Lung (tissue), 12 donors: Measurements from ENCODE around the gene ATOSA. TPM values are rescaled to one million over a fixed set of nuclear protein-coding genes. Genes with fewer than 3 reads are reported as not detected.
A peak's percentile ranks its signal among the peaks of the same experiment; 100 is the strongest.

ENCODE experiments used
- ATAC-seq: fragments of 200-7000 bp; cut with Tn5 transposase; one replicate; pipeline ENCODE4 v1.9.1; 2020; ENCODE audit warnings: moderate number of reproducible peaks; ENCODE audit not compliant: insufficient read depth, low FRiP score
- DNase-seq, 3 donors: peaks; one replicate each; pipeline ENCODE4 v3.0.0-alpha.2; 2013 to 2017
- H3K27ac ChIP-seq, 2 donors: one replicate each; pipeline ENCODE4 v1.5.1; 2013; ENCODE audit warnings: mild to moderate bottlenecking in 2 of 2, moderate library complexity in 2 of 2, control low read depth in 1 of 2, inconsistent platforms in 1 of 2, low read depth in 1 of 2, low read length in 1 of 2
- H3K27me3 ChIP-seq, 3 donors: one replicate each; pipeline ENCODE4 v1.5.1; 2013; ENCODE audit warnings: low read length in 2 of 3; ENCODE audit not compliant: control insufficient read depth in 3 of 3, insufficient read depth in 3 of 3
- H3K36me3 ChIP-seq, 4 donors: one replicate each; pipeline ENCODE4 v1.5.1; 2013; ENCODE audit warnings: low read length in 4 of 4, mild to moderate bottlenecking in 1 of 4, moderate library complexity in 1 of 4; ENCODE audit not compliant: control insufficient read depth in 4 of 4, insufficient read depth in 4 of 4
- H3K4me1 ChIP-seq, 5 donors: one replicate each; pipeline ENCODE4 v1.5.1; 2013; ENCODE audit warnings: low read length in 5 of 5, mild to moderate bottlenecking in 2 of 5, moderate library complexity in 1 of 5; ENCODE audit not compliant: control insufficient read depth in 5 of 5, insufficient read depth in 5 of 5
- H3K4me3 ChIP-seq: one replicate; pipeline ENCODE4 v1.5.1; 2013; ENCODE audit warnings: mild to moderate bottlenecking, control low read depth, moderate library complexity
- H3K9ac ChIP-seq, 2 donors: one replicate each; pipeline ENCODE4 v1.5.1; 2013; ENCODE audit warnings: low read length in 2 of 2, control low read depth in 1 of 2; ENCODE audit not compliant: insufficient read depth in 1 of 2
- H3K9me3 ChIP-seq, 4 donors: one replicate each; pipeline ENCODE4 v1.5.1; 2013; ENCODE audit warnings: low read length in 3 of 4, mild to moderate bottlenecking in 1 of 4, moderate library complexity in 1 of 4; ENCODE audit not compliant: control insufficient read depth in 4 of 4, insufficient read depth in 3 of 4
- WGBS, 2 donors: extraction: QIAGEN DNeasy Blood & Tissue Kit; methylation state at CpG; one replicate each; pipeline ENCODE4 v1.1.7; 2013; 5-methylcytosine and 5-hydroxymethylcytosine counted together
- polyA plus RNA-seq, 2 donors: library from polyadenylated mRNA; stranded (reverse); fragments of 200-250 nt; gene quantifications; one replicate each; pipeline ENCODE4 v1.2.1, GENCODE V29; 2013
- total RNA-seq, 2 donors: library from RNA; depleted of rRNA in 1 of 2; stranded (reverse); fragments of >200 nt in 1 of 2; gene quantifications; one replicate each; pipeline ENCODE4 v1.2.1, GENCODE V29; 2014 to 2021
- TF ChIP-seq, protein P1 (sequence below): IDR thresholded peaks from 2 replicates; pipeline ENCODE4 v1.5.1; 2012; ENCODE audit warnings: mild to moderate bottlenecking; ENCODE audit errors: control extremely low read depth, extremely low read depth
- donor health status: control.
- donor health status: control.
- donor health status: Bipolar disorder and iron deficiency.
- donor health status: healthy.
- donor health status: DM: yes; HTN: yes; CAD: no.

The ATOSA gene
- total and polyA plus RNA-seq, 4 donors = 12.1 to 114 (median 46.7) TPM

DNA sequence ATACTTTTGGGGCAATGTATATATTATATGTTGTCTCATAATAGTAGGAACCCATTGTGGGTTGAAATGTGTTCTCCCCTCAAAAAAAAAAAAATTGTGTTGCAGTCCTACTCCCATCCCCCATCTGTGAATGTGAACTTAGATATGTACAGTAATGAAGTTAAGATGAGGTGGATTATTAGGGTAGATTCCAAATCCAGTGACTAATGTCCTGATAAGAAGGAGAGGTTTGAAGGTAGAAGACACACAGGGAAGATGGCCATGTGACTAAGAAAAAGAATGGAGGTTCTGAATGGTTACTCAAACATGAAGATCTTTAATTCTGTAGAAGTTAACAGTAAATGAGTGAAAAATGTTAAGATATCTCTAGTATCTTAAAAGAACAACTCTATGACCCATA, 3.0 kb upstream of the ATOSA start:
- TF ChIP-seq, protein P1, sequence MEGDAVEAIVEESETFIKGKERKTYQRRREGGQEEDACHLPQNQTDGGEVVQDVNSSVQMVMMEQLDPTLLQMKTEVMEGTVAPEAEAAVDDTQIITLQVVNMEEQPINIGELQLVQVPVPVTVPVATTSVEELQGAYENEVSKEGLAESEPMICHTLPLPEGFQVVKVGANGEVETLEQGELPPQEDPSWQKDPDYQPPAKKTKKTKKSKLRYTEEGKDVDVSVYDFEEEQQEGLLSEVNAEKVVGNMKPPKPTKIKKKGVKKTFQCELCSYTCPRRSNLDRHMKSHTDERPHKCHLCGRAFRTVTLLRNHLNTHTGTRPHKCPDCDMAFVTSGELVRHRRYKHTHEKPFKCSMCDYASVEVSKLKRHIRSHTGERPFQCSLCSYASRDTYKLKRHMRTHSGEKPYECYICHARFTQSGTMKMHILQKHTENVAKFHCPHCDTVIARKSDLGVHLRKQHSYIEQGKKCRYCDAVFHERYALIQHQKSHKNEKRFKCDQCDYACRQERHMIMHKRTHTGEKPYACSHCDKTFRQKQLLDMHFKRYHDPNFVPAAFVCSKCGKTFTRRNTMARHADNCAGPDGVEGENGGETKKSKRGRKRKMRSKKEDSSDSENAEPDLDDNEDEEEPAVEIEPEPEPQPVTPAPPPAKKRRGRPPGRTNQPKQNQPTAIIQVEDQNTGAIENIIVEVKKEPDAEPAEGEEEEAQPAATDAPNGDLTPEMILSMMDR = no peak
- Histone ChIP-seq H3K36me3 (no peaks in the 10 kb centered on the region), H3K27ac (no peak overlapping the region), H3K27me3 (peaks cover 0 to 4% (median 0%) of the 10 kb centered on the region in 3 donors), H3K9ac (no peak overlapping the region), H3K9me3 (no peaks in the 10 kb centered on the region), H3K4me3 (no peak overlapping the region), H3K4me1 (peaks cover 0 to 14% (median 0%) of the 10 kb centered on the region in 5 donors)
- no peak for ATAC-seq
- no peak for DNase-seq

DNA sequence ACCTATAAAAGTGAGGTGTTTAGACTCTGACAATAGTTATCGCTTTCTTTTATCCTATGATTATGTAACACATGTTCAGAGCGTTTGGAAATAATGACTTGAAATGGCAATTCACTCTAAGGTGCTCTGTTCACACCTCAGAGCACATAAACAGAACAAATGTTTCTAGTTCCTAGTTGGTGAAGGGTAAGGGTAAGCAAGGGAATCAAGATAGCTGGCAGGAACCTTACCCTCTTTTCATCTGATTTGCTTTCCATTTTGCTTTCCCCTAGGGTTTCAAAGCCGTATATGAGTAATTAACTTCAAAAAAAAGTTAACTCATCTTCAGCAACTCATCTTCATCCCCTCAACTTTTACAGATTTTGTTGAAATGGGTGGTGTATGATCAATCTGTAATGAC, 2.3 kb upstream of the ATOSA start:
- H3K9me3 ChIP-seq = no peaks in the 10 kb centered on the region
- no peak overlapping the region for H3K9ac ChIP-seq
- DNase-seq = no peak
- TF ChIP-seq, protein P1 = no peak
- no peak overlapping the region for H3K4me3 ChIP-seq
- H3K27ac ChIP-seq = no peak overlapping the region
- no peaks in the 10 kb centered on the region for H3K36me3 ChIP-seq
- H3K27me3 ChIP-seq = peaks cover 0 to 4% (median 0%) of the 10 kb centered on the region in 3 donors
- no peak for ATAC-seq
- peaks cover 0 to 21% (median 0%) of the 10 kb centered on the region in 5 donors for H3K4me1 ChIP-seq
- 93 to 96% methylated on average over 3 of the region's 3 CpGs for WGBS, 2 donors

DNA sequence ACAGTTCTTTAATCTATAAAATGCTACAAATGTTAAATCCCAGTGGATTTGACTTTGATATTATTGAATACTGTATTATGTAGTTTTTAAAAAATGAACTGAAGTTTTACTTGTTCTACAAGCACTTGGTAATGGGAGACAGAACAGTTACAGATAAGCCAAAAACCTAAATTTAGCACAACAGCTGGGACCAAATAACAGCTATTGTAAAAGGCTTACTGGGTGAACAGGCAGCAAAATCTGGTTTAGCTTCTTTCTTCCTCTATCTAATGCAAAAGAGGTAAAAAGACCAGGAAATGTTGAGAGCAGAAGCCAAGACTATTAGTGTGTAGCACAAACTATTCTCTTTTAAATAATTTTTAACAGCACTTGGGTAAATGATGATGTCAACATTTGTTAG, 1.6 kb upstream of the ATOSA start:
- H3K4me1 ChIP-seq = peaks cover 0 to 23% (median 0%) of the 10 kb centered on the region in 5 donors
- no peak overlapping the region for H3K9ac ChIP-seq
- peaks cover 0 to 4% (median 0%) of the 10 kb centered on the region in 3 donors for H3K27me3 ChIP-seq
- H3K4me3 ChIP-seq = no peak overlapping the region
- no peaks in the 10 kb centered on the region for H3K36me3 ChIP-seq
- no peak for DNase-seq
- H3K9me3 ChIP-seq = no peaks in the 10 kb centered on the region
- H3K27ac ChIP-seq = peak overlapping the region in 1 of 2 donors; percentile 64
- ATAC-seq = no peak
- TF ChIP-seq, protein P1 = no peak

DNA sequence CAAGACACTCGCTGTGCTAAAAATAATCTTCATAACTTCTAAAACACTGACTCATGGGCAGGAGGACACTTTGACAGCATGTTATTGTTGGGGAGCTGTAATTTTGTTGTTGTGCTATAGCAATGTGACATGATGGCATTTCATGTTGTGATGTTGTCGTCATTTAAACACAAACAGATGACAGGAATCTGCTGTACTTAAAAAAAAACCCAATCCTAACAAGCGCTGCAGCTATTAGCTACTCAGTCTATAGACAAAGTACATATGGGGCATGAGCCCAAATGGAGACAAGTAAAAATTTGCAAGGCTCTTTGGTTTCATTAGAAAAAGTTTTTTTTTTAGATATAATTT, 828 bp upstream of the ATOSA start:
- Histone ChIP-seq H3K9ac (peak overlapping the region; percentile 51 to 75), H3K4me1 (peaks cover 0 to 23% (median 4%) of the 10 kb centered on the region in 5 donors), H3K4me3 (no peak overlapping the region), H3K36me3 (no peaks in the 10 kb centered on the region), H3K9me3 (no peaks in the 10 kb centered on the region), H3K27me3 (peaks cover 0 to 4% (median 0%) of the 10 kb centered on the region in 3 donors), H3K27ac (peak overlapping the region in 1 of 2 donors; percentile 98)
- TF ChIP-seq, protein P1 = no peak
- WGBS, 2 donors = 50 to 67% methylated on average over 3 of the region's 3 CpGs
- DNase-seq = peak in 2 of 3 donors; percentile 37 to 63
- ATAC-seq = no peak
